Central memory CD8-positive, alpha-beta T cell (primary cell): ENCODE data around the gene ADH1A.
"Not testable (repeated sequence)": the region's sequence is repeated elsewhere in the genome, so short reads cannot be mapped to it uniquely, and the experiment has no call there.

ENCODE experiments used
- ATAC-seq: fragments of 150-1000 bp; cut with Tn5 transposase; replicated peaks from 2 replicates; pipeline ENCODE4 v1.10.0; 2022; ENCODE audit warnings: mild to moderate bottlenecking, moderate FRiP score, moderate number of reproducible peaks; ENCODE audit not compliant: poor library complexity, severe bottlenecking; ENCODE audit errors: extremely low read depth
- DNase-seq, 2 donors: peaks; one replicate each; pipeline ENCODE4 v3.0.0; 2021; ENCODE audit warnings: low spot score in 2 of 2
- H3K27ac Mint-ChIP-seq: one replicate; pipeline ENCODE4 v1.8.0; 2022; ENCODE audit warnings: low read depth, mild to moderate bottlenecking, moderate library complexity, mixed read lengths
- H3K27me3 Mint-ChIP-seq: one replicate; pipeline ENCODE4 v1.8.0; 2022; ENCODE audit warnings: mixed read lengths
- H3K36me3 Mint-ChIP-seq: one replicate; pipeline ENCODE4 v1.8.0; 2022; ENCODE audit warnings: mild to moderate bottlenecking, moderate library complexity, mixed read lengths; ENCODE audit not compliant: insufficient read depth
- H3K4me1 Mint-ChIP-seq: one replicate; pipeline ENCODE4 v1.8.0; 2022; ENCODE audit warnings: mixed read lengths
- H3K4me3 Mint-ChIP-seq: one replicate; pipeline ENCODE4 v1.8.0; 2022; ENCODE audit warnings: mild to moderate bottlenecking, moderate library complexity, mixed read lengths
- H3K9me3 Mint-ChIP-seq: one replicate; pipeline ENCODE4 v1.8.0; 2022; ENCODE audit warnings: mixed read lengths

ADH1A gene

GRCh38 chr4:99273704-99274103 is 17.1 kb downstream of the ADH1A start:
- Mint-ChIP-seq H3K27ac (no peak overlapping the region), H3K4me3 (no peak overlapping the region), H3K36me3 (no peaks in the 10 kb centered on the region), H3K9me3 (peaks cover 12% of the 10 kb centered on the region), H3K27me3 (no peaks in the 10 kb centered on the region), H3K4me1 (no peaks in the 10 kb centered on the region)
- ATAC-seq (no peak), DNase-seq (no peak)

DNA sequence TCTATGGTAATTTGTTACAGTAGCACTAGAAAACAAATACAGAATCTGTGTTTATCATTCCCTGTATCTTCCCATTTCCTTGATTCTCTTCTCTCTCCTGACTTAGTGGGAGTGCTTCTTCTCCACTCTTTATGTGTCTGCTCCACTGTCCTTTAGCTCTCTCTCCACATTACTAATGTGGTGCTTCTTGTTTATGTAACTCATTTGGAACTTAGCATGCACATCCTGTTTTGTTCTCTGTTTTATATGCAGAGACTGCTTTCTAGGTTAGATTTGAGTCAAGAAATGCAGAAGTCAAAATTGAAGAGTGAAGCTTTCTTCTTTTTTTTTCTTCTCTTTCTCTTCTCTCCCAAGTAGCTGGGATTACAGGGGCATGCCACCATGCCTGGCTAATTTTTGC is 25.9 kb downstream of the ADH1A start:
- no peak for ATAC-seq
- Mint-ChIP-seq H3K36me3 (no peaks in the 10 kb centered on the region), H3K4me1 (no peaks in the 10 kb centered on the region), H3K9me3 (peaks cover 13% of the 10 kb centered on the region), H3K27me3 (peaks cover 19% of the 10 kb centered on the region), H3K4me3 (no peak overlapping the region), H3K27ac (no peak overlapping the region)
- no peak for DNase-seq

- no peaks in the 10 kb centered on the region for H3K4me1 Mint-ChIP-seq
- no peak for ATAC-seq
- H3K27ac Mint-ChIP-seq = no peak overlapping the region
- H3K27me3 Mint-ChIP-seq = no peaks in the 10 kb centered on the region
- peaks cover 9% of the 10 kb centered on the region for H3K9me3 Mint-ChIP-seq
- no peak for DNase-seq
- H3K4me3 Mint-ChIP-seq = no peak overlapping the region
- no peaks in the 10 kb centered on the region for H3K36me3 Mint-ChIP-seq
Measured at GRCh38 chr4:99252746-99253145, 38.0 kb downstream of the ADH1A start.

GRCh38 chr4:99248714-99249113 is 42.1 kb downstream of the ADH1A start:
- ATAC-seq (no peak), DNase-seq (no peak)
- Mint-ChIP-seq H3K4me3 (no peak overlapping the region), H3K36me3 (no peaks in the 10 kb centered on the region), H3K4me1 (no peaks in the 10 kb centered on the region), H3K27me3 (peaks cover 13% of the 10 kb centered on the region), H3K27ac (no peak overlapping the region), H3K9me3 (peaks cover 21% of the 10 kb centered on the region)

DNA sequence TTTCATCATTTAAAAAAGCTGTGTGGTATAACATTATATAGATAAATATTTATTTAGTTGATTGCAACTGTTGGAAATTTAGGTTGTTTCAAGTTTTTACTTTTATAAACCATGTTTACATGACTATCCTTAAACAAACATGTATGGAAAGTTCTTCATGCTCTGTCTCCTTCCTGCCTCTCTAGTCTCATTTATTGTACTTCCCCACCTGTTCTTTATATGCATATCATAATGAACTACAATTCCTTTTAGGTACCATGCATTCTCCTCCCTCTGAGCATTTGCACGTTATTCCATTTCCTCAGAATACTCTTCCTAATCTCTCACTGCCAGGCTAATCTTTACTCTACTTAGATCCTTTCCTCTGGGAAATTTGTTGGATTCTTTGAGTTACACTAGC is 54.8 kb downstream of the ADH1A start:
- H3K27me3 Mint-ChIP-seq = peaks cover 6% of the 10 kb centered on the region
- no peaks in the 10 kb centered on the region for H3K4me1 Mint-ChIP-seq
- DNase-seq (no peak), ATAC-seq (no peak)
- H3K9me3 Mint-ChIP-seq = peaks cover 17% of the 10 kb centered on the region
- H3K4me3 Mint-ChIP-seq = no peak overlapping the region
- peaks cover 2% of the 10 kb centered on the region for H3K36me3 Mint-ChIP-seq
- no peak overlapping the region for H3K27ac Mint-ChIP-seq

- no peak overlapping the region for H3K27ac Mint-ChIP-seq
- no peak for ATAC-seq
- H3K36me3 Mint-ChIP-seq = peaks cover 2% of the 10 kb centered on the region
- peaks cover 22% of the 10 kb centered on the region for H3K9me3 Mint-ChIP-seq
- no peak for DNase-seq
- peaks cover 11% of the 10 kb centered on the region for H3K27me3 Mint-ChIP-seq
- H3K4me3 Mint-ChIP-seq = no peak overlapping the region
- H3K4me1 Mint-ChIP-seq = no peaks in the 10 kb centered on the region
Measured at GRCh38 chr4:99234331-99235010, 56.3 kb downstream of the ADH1A start.

- H3K4me3 Mint-ChIP-seq, DNase-seq, H3K27ac Mint-ChIP-seq, H3K4me1 Mint-ChIP-seq, H3K36me3 Mint-ChIP-seq, ATAC-seq: not testable (repeated sequence)
- peaks cover 21% of the 10 kb centered on the region for H3K9me3 Mint-ChIP-seq
- H3K27me3 Mint-ChIP-seq = peaks cover 18% of the 10 kb centered on the region
Measured at GRCh38 chr4:99233397-99233796, 57.4 kb downstream of the ADH1A start.

GRCh38 chr4:99228706-99229105 is 62.1 kb downstream of the ADH1A start:
- H3K36me3 Mint-ChIP-seq, ATAC-seq, DNase-seq, H3K27ac Mint-ChIP-seq, H3K4me1 Mint-ChIP-seq, H3K4me3 Mint-ChIP-seq: not testable (repeated sequence)
- H3K9me3 Mint-ChIP-seq = peaks cover 11% of the 10 kb centered on the region
- H3K27me3 Mint-ChIP-seq = peaks cover 16% of the 10 kb centered on the region

- H3K27me3 Mint-ChIP-seq = peaks cover 16% of the 10 kb centered on the region
- not testable (repeated sequence) for H3K27ac Mint-ChIP-seq, H3K36me3 Mint-ChIP-seq, H3K4me1 Mint-ChIP-seq, ATAC-seq, H3K4me3 Mint-ChIP-seq, DNase-seq
- peaks cover 11% of the 10 kb centered on the region for H3K9me3 Mint-ChIP-seq
Measured at GRCh38 chr4:99227646-99228045, 63.1 kb downstream of the ADH1A start.
